DLD1 (cell line): Measurements from ENCODE around the gene TTLL11.
"Not testable (repeated sequence)": the region's sequence is repeated elsewhere in the genome, so short reads cannot be mapped to it uniquely, and the experiment has no call there.

Experiments
- in situ Hi-C: cut with HindIII; loops from 2 replicates; pipeline ENCODE4 v1.10.0; 2017; ENCODE audit warnings: low sequenced_read_pairs

TTLL11 gene

DNA sequence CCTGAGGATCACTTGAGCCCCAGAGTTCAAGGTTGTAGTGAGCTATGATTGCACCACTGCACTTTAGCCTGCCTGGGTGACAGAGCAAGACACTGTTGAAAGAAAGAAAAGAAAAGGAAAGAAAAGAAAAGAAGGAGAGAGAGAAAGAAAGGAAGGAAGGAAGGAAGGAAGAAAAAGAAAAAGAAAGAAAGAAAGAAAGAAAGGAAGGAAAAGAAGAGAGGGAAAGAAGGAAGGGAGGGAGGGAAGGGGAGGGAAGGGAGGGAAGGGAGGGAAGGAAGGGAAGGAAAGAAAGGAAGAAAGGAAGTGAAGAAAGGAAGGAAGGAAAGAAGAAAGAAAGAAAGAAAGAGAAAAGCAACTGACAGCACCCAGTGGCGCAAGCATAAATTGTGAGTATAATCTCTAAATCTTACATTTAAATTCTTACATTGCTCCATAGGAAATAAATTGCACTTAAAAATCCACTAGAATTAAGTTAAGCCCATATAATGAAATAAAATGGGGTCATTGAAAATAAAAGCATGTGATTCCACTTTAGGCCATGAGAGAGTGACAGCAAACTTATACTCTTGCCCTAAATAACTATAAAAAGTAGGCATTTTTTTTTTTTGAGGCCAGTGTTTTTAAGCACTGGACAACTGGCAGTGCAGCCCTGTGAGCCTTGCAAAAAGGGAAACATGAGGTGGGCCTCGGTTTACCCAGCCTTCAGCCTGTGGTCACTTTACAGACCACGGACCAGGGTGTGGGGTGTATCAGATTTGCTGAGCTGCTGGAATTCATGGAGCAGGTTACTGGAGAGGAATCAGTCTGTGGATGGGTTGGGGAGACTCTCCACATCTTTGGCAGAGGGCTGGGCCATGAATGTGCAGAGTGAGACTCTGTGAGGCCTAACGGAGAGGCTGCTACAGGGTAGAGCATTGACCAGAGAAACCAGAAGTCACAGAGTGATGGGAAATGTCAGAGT lies 175.5 kb downstream of the TTLL11 start:
- in situ Hi-C loops: no loop called here

GRCh38 chr9:121915304-121915625 lies 177.8 kb downstream of the TTLL11 start:
- in situ Hi-C loops: no loop called here

- in situ Hi-C loops: no loop called here
Measured at GRCh38 chr9:121914604-121915303, 178.4 kb downstream of the TTLL11 start.

DNA sequence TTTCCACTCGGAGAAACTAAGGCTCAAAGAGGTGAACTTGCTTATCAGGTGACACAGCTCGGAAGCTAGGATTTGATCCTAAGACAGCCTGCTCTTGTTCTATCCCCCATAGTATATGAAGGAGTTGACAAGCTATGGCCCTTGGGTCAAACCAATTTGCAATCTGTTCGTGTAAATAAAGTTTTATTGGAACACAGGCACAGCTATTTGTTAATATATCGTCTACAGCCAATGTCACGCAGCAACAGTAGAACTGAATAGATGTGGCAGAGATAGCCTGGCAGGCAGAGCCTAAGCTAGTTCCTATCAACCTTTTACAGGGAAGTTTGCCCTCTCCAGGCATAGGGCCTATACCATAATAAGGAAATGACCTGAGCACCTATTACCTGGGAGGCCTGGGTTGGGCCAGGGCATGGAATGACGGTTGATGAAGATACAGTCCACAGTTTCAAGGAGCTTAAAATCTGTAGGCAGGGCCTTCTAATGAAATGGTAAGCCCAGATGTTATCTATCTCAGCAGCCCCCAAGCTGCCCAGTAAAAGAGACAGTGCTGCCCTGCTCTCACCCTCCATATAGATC lies 179.0 kb downstream of the TTLL11 start:
- in situ Hi-C loops: no loop called here

DNA sequence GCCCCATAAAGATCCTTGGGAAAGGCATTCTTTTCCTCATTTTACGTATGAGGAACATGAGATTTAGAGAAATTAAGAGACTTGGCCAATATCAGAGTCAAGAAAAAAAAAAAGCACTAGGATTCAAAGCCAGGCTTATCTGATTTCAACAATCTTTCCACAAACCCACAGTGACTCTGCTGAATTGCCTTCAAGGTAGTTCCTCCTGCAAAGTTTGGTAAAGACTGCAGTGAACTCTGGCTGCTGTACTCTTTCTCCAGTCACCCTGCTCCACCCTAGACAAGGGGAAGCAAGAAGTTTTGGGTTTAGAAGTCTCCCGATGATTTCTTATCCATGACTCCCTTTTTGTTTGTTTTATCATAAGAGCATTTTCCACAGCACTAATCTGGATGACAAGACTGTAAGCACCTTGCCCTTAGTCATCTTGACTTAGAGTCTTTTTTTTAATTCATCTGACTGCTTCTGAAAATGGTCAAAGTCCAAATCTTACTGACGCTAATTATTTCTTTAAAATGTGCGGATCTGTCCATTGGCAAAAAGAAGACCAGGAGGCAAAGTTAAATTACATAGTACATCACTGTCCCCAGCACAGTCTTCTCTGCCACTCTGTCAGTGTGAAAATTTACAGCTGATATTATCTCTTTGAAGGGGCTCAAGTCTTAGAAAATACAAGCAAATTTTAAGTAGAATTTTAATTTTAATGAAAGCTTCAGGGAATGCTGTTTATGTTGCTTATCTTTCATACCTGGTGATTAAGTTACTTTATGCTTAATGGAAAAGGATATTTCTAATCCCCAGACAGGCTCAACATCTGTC lies 180.1 kb downstream of the TTLL11 start:
- in situ Hi-C loops: no loop called here

- in situ Hi-C loops: no loop called here
Measured at GRCh38 chr9:121910491-121911040, 182.5 kb downstream of the TTLL11 start.

- in situ Hi-C loops: no loop called here
Measured at GRCh38 chr9:121909111-121909510, 184.0 kb downstream of the TTLL11 start.

DNA sequence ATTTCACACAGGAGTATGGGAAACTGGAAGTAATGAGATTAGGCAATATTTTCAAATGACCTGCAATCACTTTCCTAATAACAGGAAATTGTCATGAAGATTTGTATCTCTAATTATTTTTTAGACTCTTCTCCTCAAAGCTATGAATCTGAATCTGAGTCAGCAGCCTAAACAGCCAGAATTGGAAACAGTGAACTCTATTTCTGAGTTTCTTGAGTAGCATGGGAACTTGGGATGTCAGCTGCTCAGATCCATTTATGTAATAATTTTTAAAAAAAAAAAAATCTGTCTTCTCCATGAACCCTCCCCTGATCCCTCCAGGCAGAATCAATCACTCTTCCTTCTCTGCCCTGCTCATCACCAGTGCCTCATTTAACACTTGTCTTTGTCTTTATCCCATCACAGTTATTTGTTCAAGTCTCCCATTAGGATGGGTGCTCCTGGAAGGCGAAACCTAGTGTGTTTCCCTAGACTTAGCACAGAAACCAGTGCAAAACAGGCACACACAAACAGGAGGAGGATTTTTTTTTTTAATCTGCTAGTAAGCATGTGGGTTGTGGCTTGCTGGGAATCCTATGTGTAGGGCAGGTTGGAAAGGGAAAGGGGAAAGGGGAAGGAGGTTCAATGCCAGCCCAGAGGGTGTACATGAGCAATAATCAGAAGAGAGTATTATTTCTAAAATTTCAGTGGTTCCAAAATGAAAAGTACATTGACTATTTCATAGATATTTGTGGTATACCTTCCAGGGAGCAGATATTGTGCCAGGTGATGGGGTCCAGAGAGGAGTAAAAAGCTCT lies 186.8 kb downstream of the TTLL11 start:
- in situ Hi-C loops: no loop called here

DNA sequence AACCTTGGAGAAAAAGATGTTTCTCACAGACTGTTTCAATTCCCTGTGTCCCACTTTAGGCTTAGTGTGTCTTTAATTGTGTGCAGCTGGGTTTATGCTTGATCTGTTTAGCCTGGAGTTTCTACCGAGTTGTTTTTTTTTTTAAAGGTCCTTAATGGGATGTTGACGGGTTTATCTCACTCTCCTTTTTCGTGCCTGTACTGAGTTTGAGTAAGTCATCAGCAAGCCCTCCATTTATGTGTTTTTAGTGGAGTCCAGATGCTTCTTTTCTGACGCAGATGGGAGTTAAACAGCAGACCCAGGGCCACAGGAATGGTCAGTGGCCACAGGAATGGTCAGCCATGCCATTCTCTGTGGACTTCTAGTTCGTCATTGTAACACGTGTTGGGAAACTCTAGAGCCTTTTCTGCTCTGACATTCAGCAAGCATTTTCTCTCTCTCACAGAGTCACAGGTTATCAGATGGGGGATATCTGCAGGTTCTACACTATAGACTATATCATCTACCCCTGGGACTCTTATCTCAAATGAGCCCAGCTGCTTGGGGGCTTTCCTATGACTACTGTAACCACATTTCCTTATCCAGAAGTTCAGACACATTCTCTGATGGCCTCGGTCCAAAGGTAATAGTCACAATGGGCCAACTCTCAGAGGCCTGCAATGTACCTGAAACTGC lies 190.5 kb downstream of the TTLL11 start:
- in situ Hi-C loops: no loop called here

DNA sequence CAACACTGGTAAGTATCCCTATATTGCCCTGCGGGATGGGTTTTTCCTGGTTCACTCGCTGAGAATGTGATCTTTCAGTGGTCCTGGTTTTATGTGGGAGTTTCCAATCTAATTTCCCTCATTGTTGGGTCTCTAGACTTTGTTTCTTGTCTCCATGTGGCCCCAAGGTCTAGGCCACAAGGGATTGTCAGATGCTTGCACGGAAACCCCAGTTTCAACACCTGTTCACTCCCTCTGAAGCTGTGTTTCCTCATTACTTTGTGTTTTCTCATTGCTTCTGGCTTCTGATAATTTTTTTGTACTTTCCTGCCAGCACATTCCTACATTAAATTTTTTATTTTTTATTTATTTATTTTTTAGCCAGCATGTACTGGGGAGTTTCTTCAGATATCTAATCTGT lies 191.5 kb downstream of the TTLL11 start:
- in situ Hi-C loops: no loop called here

DNA sequence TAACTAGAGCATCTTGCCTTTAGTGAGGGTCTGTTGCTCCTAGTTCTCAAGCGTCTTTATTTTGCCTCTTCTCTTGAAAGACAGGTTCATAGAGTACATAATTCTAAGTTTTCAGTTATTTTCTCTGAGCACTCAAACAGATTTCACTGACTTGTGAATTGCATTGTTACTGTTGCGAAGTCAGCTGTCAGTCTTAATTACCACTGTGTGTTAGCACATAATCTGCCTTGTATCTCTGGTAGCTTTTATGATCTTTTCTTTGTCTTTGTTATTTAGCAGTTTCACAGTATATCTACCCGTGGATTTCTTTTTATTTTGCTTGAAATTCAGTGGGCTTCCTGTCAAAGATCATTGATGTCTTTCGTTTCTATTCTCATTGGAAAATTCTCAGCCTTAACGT lies 192.9 kb downstream of the TTLL11 start:
- in situ Hi-C loops: no loop called here

- in situ Hi-C loops: no loop called here
Measured at GRCh38 chr9:121898856-121899255, 194.3 kb downstream of the TTLL11 start.

- in situ Hi-C loops: no loop called here
Measured at GRCh38 chr9:121897140-121897539, 196.0 kb downstream of the TTLL11 start.

- in situ Hi-C loops: no loop called here
Measured at GRCh38 chr9:121896545-121896943, 196.6 kb downstream of the TTLL11 start.

GRCh38 chr9:121895818-121896544 lies 197.1 kb downstream of the TTLL11 start:
- in situ Hi-C loops: no loop called here

GRCh38 chr9:121895358-121895757 lies 197.8 kb downstream of the TTLL11 start:
- in situ Hi-C loops: no loop called here

DNA sequence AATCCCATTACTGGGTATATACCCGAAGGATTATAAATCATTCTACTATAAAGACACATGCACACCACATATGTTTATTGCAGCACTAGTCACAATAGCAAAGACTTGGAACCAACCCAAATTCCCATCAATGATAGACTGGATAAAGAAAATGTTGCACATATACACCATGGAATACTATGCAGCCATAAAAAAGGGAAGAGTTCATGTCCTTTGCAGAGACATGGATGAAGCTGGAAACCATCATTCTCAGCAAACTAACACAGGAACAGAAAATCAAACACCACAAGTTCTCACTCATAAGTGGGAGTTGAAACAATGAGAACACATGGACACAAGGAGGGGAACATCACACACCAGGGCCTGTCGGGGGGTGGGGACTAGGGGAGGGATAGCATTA lies 198.7 kb downstream of the TTLL11 start:
- in situ Hi-C loops: not testable (repeated sequence)

GRCh38 chr9:121893786-121894185 lies 199.3 kb downstream of the TTLL11 start:
- in situ Hi-C loops: no loop called here

DNA sequence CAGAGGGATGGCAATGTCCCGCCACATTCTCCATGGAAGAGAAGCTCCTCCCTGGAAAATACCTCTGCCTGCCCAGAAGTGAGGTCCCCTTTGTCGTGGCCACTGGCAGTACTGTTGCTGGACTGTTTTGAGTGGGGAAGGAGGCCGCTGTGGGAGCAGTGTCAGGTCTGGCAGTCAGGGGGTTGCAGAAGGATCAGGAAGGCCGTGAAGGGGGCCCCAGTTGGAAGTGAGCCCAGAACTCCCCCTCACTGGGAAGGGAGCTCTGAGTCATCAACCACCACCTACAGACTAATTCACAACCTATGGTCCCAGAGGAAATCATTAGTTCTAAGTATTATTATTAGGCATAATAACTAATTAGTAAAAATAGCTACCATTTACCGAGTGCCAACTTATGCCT lies 200.4 kb downstream of the TTLL11 start:
- in situ Hi-C loops: no loop called here
